Chondrocyte (in vitro differentiated cells): Measurements from ENCODE around the gene AKT3. TPM values are rescaled to one million over a fixed set of nuclear protein-coding genes. Genes with fewer than 3 reads are reported as not detected.
A peak's percentile ranks its signal among the peaks of the same experiment; 100 is the strongest.

Experiments
- DNase-seq: peaks from one replicate; pipeline ENCODE4 v3.0.0; 2021; ENCODE audit warnings: mixed read lengths, low spot score
- H3K27ac Mint-ChIP-seq: one replicate; pipeline ENCODE4 v1.8.0; 2021; ENCODE audit warnings: mild to moderate bottlenecking, moderate library complexity, mixed read lengths; ENCODE audit not compliant: unreplicated experiment
- H3K27me3 Mint-ChIP-seq: 2 replicates; pipeline ENCODE4 v1.8.0; 2021; ENCODE audit warnings: low read depth, mixed read lengths
- H3K36me3 Mint-ChIP-seq: 2 replicates; pipeline ENCODE4 v1.8.0; 2021; ENCODE audit warnings: low read depth, mixed read lengths
- H3K4me1 Mint-ChIP-seq: 2 replicates; pipeline ENCODE4 v1.8.0; 2021; ENCODE audit warnings: low read depth, mild to moderate bottlenecking, mixed read lengths
- H3K4me3 Mint-ChIP-seq: one replicate; pipeline ENCODE4 v1.8.0; 2021; ENCODE audit warnings: mild to moderate bottlenecking, moderate library complexity, mixed read lengths; ENCODE audit not compliant: unreplicated experiment
- H3K9me3 Mint-ChIP-seq: 2 replicates; pipeline ENCODE4 v1.8.0; 2021; ENCODE audit warnings: low read depth, mixed read lengths
- total RNA-seq: library from RNA; stranded (reverse); gene quantifications from 3 replicates; pipeline ENCODE4 v1.2.1, GENCODE V29; 2021
- TF ChIP-seq, protein P1 (sequence below): fragments of 200-600 bp; sonication (generic); IDR thresholded peaks from 2 replicates; pipeline ENCODE4 v1.5.0; 2021; ENCODE audit warnings: antibody characterized with exemption, mild to moderate bottlenecking, moderate library complexity

The AKT3 gene
- total RNA-seq, 1 donor from 2014 or later: 111 TPM

DNA sequence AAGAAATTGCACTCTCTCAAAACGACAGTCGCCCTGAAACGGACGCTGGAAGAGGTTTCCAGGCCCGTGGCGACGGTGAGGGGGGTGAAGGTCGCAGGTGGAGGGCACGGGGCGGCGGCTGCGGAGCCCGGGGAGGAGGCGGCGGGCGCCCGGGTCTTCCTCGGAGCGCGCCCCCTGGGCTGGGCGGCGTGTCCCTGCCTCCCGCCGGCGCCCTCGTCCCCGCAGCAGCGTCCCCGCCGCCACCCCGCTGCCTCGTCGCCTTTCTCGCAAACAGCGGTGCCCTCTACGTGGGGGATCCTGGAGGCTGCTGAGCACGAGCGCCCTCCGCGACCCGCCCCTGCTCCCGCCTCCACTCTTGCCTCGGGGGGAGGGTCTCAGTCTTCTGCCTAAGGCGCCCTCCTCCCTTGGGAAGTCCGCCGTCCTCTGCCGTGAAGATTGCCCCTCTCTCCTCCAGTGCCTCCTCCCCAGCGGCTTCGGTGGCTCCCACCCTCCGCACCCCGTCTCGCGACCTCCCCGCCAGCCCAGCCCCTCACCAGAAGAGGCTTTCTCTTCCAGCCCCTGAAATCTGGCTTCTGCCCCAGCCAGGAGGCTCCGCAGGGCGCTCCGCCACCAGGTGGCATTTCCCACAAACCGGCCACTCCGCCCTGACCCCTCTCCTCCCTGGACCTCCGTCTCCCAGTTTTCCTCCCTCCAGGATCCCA is 366.8 kb downstream of the AKT3 start:
- DNase-seq: no peak
- H3K9me3 Mint-ChIP-seq: peaks cover 6% of the 10 kb centered on the region
- H3K4me3 Mint-ChIP-seq: peak overlapping the region; percentile 58
- TF ChIP-seq, protein P1, sequence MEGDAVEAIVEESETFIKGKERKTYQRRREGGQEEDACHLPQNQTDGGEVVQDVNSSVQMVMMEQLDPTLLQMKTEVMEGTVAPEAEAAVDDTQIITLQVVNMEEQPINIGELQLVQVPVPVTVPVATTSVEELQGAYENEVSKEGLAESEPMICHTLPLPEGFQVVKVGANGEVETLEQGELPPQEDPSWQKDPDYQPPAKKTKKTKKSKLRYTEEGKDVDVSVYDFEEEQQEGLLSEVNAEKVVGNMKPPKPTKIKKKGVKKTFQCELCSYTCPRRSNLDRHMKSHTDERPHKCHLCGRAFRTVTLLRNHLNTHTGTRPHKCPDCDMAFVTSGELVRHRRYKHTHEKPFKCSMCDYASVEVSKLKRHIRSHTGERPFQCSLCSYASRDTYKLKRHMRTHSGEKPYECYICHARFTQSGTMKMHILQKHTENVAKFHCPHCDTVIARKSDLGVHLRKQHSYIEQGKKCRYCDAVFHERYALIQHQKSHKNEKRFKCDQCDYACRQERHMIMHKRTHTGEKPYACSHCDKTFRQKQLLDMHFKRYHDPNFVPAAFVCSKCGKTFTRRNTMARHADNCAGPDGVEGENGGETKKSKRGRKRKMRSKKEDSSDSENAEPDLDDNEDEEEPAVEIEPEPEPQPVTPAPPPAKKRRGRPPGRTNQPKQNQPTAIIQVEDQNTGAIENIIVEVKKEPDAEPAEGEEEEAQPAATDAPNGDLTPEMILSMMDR: peak; percentile 65
- no peaks in the 10 kb centered on the region for H3K27me3 Mint-ChIP-seq
- H3K27ac Mint-ChIP-seq: peak overlapping the region; percentile 2
- no peaks in the 10 kb centered on the region for H3K36me3 Mint-ChIP-seq
- peaks cover 25% of the 10 kb centered on the region for H3K4me1 Mint-ChIP-seq

DNA sequence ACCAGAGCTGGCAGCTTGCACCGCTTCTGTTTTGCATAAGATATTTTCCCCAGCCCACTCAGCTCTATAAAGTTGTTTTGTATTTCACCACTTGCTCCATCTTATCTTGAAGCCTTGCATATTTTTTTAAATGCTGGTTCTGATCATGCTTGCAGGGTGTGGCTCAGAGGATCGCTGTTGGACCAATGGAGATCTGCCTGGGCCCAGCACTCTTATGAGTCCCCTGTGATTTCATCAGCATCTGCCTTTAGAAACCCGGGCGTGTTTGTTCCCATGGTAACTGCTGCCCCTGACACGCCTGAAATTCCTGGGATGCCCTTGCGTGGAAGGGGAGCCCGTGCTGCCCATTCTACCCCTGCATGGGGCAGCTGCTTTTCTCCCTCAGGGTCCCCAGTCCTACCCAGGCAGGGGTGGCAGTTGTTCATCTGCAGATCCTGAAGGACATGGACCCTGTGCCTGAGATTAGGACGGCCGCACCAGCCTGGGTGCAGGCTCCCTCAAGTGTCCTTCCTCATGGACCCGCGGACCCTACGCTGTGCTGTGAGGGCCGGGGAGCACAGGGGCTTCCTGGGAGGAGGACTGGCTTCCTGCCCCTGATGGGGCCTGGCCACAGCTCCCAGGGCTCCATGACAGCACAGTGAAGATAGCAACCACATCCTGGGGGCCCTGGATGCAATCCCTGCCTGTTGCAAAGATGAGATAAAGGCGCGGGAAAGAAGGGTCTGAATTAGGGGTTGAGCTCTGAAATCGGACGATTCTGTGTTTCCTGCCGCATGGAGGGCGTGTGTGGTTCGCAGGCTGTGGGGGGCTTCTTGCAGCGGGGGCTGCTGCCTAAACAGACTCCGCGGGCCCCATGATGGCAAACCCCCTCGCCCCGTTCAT is 367.7 kb downstream of the AKT3 start:
- Mint-ChIP-seq H3K4me1 (peaks cover 25% of the 10 kb centered on the region), H3K27me3 (no peaks in the 10 kb centered on the region), H3K4me3 (peak overlapping the region; percentile 58), H3K36me3 (no peaks in the 10 kb centered on the region), H3K27ac (peak overlapping the region; percentile 69), H3K9me3 (peaks cover 6% of the 10 kb centered on the region)
- DNase-seq: no peak
- TF ChIP-seq, protein P1: no peak

DNA sequence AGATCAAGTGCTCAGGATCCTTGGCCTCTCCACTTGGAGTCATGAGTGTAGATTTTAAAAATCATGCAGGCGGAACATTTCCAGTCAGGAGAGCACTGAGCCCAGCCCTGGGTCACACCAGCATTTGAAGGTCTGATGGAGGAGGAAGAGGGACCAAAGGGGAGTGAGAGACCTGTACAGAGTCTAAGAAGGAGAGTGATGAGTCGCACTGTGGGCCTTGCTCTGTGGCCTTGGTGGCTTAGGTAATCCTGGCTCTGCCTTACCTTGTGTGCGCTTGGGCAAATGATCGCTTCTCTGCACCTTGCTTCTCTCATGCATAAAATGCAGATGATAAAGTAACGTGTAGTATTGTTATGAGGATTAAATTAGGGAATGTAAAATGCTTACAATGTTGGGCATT is 368.9 kb downstream of the AKT3 start:
- TF ChIP-seq, protein P1: no peak
- H3K4me3 Mint-ChIP-seq: no peak overlapping the region
- DNase-seq: no peak
- H3K27ac Mint-ChIP-seq: no peak overlapping the region
- H3K4me1 Mint-ChIP-seq: peaks cover 25% of the 10 kb centered on the region
- peaks cover 6% of the 10 kb centered on the region for H3K9me3 Mint-ChIP-seq
- H3K36me3 Mint-ChIP-seq: no peaks in the 10 kb centered on the region
- no peaks in the 10 kb centered on the region for H3K27me3 Mint-ChIP-seq

DNA sequence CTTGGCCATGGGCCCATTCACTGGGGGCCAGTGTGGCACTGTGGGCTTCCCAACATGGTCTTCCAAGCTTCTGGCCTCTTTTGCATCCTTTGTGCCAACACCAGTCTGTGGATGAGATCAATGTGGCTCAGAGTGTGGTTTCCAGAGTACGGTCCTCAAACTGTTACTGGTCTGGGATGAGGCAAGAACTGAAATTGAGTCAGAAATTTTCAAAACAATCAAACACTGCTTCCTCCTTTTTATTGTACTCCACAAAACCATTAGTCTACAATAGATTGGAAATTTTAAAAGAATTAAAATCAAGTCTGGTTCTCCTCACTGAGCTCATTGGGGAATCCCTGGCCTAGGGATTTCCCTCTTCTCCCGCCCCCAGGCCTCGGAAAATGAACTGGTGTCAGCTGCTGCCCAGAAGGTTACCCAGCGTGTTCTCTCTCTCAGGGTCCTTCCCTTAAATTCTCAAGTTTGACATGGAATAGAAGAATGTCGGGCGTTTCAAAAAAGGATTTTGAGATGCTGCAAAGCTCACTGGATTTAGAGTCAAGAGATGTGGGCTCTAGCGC is 372.2 kb downstream of the AKT3 start:
- no peak overlapping the region for H3K4me3 Mint-ChIP-seq

More for the DNA sequence above, 372.2 kb downstream of the AKT3 start:
- no peak overlapping the region for H3K27ac Mint-ChIP-seq
- TF ChIP-seq, protein P1: no peak
- no peak for DNase-seq
- peaks cover 22% of the 10 kb centered on the region for H3K4me1 Mint-ChIP-seq
- H3K27me3 Mint-ChIP-seq: no peaks in the 10 kb centered on the region
- H3K36me3 Mint-ChIP-seq: peaks cover 2% of the 10 kb centered on the region
- H3K9me3 Mint-ChIP-seq: peaks cover 6% of the 10 kb centered on the region
